K562 (cell line): ENCODE measurements around the gene VIPR1. TPM values are rescaled to one million over a fixed set of nuclear protein-coding genes. Genes with fewer than 3 reads are reported as not detected.
A peak's percentile ranks its signal among the peaks of the same experiment; 100 is the strongest.

ENCODE experiments used
- ATAC-seq: fragments of 200-7000 bp; cut with Tn5 transposase; 3 replicates; pipeline ENCODE4 v1.9.1; 2020; ENCODE audit warnings: moderate library complexity
- BruUV-seq: library from RNA; stranded (reverse); fragments of 400-500 nt; replicated peaks from 2 replicates; lab custom pipeline; 2021; lab: Mats Ljungman, UMichigan
- CTCF ChIA-PET: fragments of 300-600 bp; formaldehyde crosslinking; extraction: SDS; loops from one replicate; lab custom pipeline; 2021; ENCODE audit warnings: low intra/inter-chr PET ratio; lab: Yijun Ruan, JAX
- POLR2A ChIA-PET: fragments of 300-600, 350-650 bp; sonication (Branson Sonifier 250); formaldehyde crosslinking; extraction: SDS; loops from one replicate; lab custom pipeline; 2021; ENCODE audit warnings: antibody characterized with exemption, inconsistent platforms; lab: Yijun Ruan, JAX
- DNase-seq, 4 experiments: peaks; one replicate each; pipeline versions ENCODE4 v3.0.0 to v3.0.0-alpha.2; 2011 to 2018; ENCODE audit warnings: low spot score in 3 of 4, mixed read lengths in 3 of 4; ENCODE audit errors: extremely low read depth in 1 of 4
- FAIRE-seq: peaks from 2 replicates; lab custom pipeline; 2011; peaks lifted over from hg19 to GRCh38; lab: Jason Lieb, UNC
- H2AFZ ChIP-seq: 2 replicates; pipeline ENCODE4 v1.6.0; 2011; ENCODE audit warnings: low read depth, low read length, control low read depth, inconsistent platforms
- H3K27ac ChIP-seq: fragments of 200-600 bp; 3 replicates; pipeline ENCODE4 v1.8.0; 2011; ENCODE audit warnings: low read depth, mild to moderate bottlenecking, control low read depth, inconsistent platforms, low read length, moderate library complexity, mixed read lengths; ENCODE audit errors: extremely low read depth
- H3K27me3 ChIP-seq, 2 experiments: fragments of 300-600 bp in 1 of 2; 2 replicates in 1 of 2; 3 replicates in 1 of 2; pipeline versions ENCODE4 v1.6.0 to v1.8.0; 2011; ENCODE audit warnings: inconsistent platforms in 2 of 2, low read length in 2 of 2, mild to moderate bottlenecking in 1 of 2, mixed read lengths in 1 of 2, moderate library complexity in 1 of 2; ENCODE audit not compliant: control insufficient read depth in 2 of 2, insufficient read depth in 2 of 2
- H3K36me3 ChIP-seq: fragments of 300-600 bp; 3 replicates; pipeline ENCODE4 v1.8.0; 2011; ENCODE audit warnings: mild to moderate bottlenecking, low read length, inconsistent platforms; ENCODE audit not compliant: control insufficient read depth, insufficient read depth
- H3K4me1 ChIP-seq, 2 experiments: fragments of 200-600 bp in 1 of 2; replicated peaks in 1 of 2; 2 replicates in 1 of 2; 3 replicates in 1 of 2; pipeline versions ENCODE4 v1.5.1 to v1.8.0; 2011; ENCODE audit warnings: inconsistent platforms in 2 of 2, low read length in 2 of 2, mild to moderate bottlenecking in 1 of 2, mixed read lengths in 1 of 2, moderate library complexity in 1 of 2; ENCODE audit not compliant: control insufficient read depth in 2 of 2, insufficient read depth in 2 of 2
- H3K4me2 ChIP-seq: 2 replicates; pipeline ENCODE4 v1.6.1; 2011; ENCODE audit warnings: low read length, control low read depth, inconsistent platforms, mixed read lengths; ENCODE audit not compliant: insufficient read depth
- H3K4me3 ChIP-seq: fragments of 200-600 bp; sonication (generic), shearing (Covaris generic); 2 replicates; pipeline ENCODE4 v1.5.1; 2016; ENCODE audit warnings: control low read depth, inconsistent platforms
- H3K79me2 ChIP-seq: fragments of 200-600 bp; 3 replicates; pipeline ENCODE4 v1.8.0; 2011; ENCODE audit warnings: low read length, inconsistent platforms; ENCODE audit not compliant: control insufficient read depth, insufficient read depth
- H3K9ac ChIP-seq, 2 experiments: 2 replicates each; pipeline versions ENCODE4 v1.6.0 to v1.6.1; 2011; ENCODE audit warnings: low read depth in 2 of 2, low read length in 2 of 2, control low read depth in 1 of 2, inconsistent platforms in 1 of 2, mild to moderate bottlenecking in 1 of 2, mixed read lengths in 1 of 2; ENCODE audit not compliant: insufficient read depth in 1 of 2
- H3K9me1 ChIP-seq: one replicate; pipeline ENCODE4 v1.6.0; 2011; ENCODE audit warnings: inconsistent platforms, mild to moderate bottlenecking, low read length, moderate library complexity; ENCODE audit not compliant: control insufficient read depth, insufficient read depth
- H3K9me3 ChIP-seq: replicated peaks from 2 replicates; pipeline ENCODE4 v1.5.1; 2011; ENCODE audit warnings: low read depth, low read length, inconsistent platforms; ENCODE audit not compliant: control insufficient read depth, insufficient read depth
- H4K20me1 ChIP-seq: replicated peaks from 2 replicates; pipeline ENCODE4 v1.6.1; 2011; ENCODE audit warnings: low read length, inconsistent platforms, mixed read lengths; ENCODE audit not compliant: control insufficient read depth, insufficient read depth
- C11orf30 ChIP-seq: fragments of 450-650 bp; IDR thresholded peaks from 2 replicates; pipeline ENCODE4 v1.6.1; 2016; ENCODE audit warnings: low read depth, mild to moderate bottlenecking
- JUND ChIP-seq, 2 experiments: IDR thresholded peaks; 2 replicates in 1 of 2; 3 replicates in 1 of 2; pipeline ENCODE4 v1.6.1; 2011; ENCODE audit warnings: borderline replicate concordance in 2 of 2, low read depth in 2 of 2, low read length in 2 of 2, improper control_type of control experiment in 1 of 2, missing biosample characterization in 1 of 2, missing genetic modification characterization in 1 of 2, missing genetic modification reagents in 1 of 2
- MAFF ChIP-seq: IDR thresholded peaks from 2 replicates; pipeline ENCODE4 v1.6.1; 2012; ENCODE audit warnings: low read length, improper control_type of control experiment
- MAFG ChIP-seq: fragments of 450-650 bp; conservative IDR thresholded peaks from 2 replicates; pipeline ENCODE4 v1.6.1; 2016; ENCODE audit warnings: missing genetic modification characterization, missing compliant biosample characterization
- MAFK ChIP-seq: IDR thresholded peaks from 2 replicates; pipeline ENCODE4 v1.6.1; 2011; ENCODE audit warnings: low read length, improper control_type of control experiment
- MCM5 ChIP-seq: fragments of 450-650 bp; IDR thresholded peaks from 2 replicates; pipeline ENCODE4 v1.6.1; 2016; ENCODE audit warnings: low read depth
- MTA2 ChIP-seq: fragments of 450-650 bp; IDR thresholded peaks from 2 replicates; pipeline ENCODE4 v1.6.1; 2016; ENCODE audit warnings: low read depth
- POLR2AphosphoS2 ChIP-seq: IDR thresholded peaks from 2 replicates; pipeline ENCODE4 v1.6.1; 2012; ENCODE audit warnings: low read length, improper control_type of control experiment
- SMARCC2 ChIP-seq: fragments of 450-650 bp; IDR thresholded peaks from 2 replicates; pipeline ENCODE4 v1.6.1; 2017; ENCODE audit warnings: antibody characterized with exemption, moderate library complexity, mild to moderate bottlenecking, low read depth
- TCF3 ChIP-seq: sonication (generic); formaldehyde crosslinking; IDR thresholded peaks from 2 replicates; pipeline ENCODE4 v1.4.0; 2020; ENCODE audit warnings: mild to moderate bottlenecking, missing genetic modification reagents
- ZBTB9 ChIP-seq: fragments of 450-650 bp; formaldehyde crosslinking; IDR thresholded peaks from 2 replicates; pipeline ENCODE4 v1.4.0; 2020; ENCODE audit warnings: mild to moderate bottlenecking, moderate library complexity
- ZNF316 ChIP-seq: fragments of 450-650 bp; IDR thresholded peaks from 2 replicates; pipeline ENCODE4 v1.6.1; 2016
- ZNF347 ChIP-seq: fragments of 450-650 bp; formaldehyde crosslinking; IDR thresholded peaks from 2 replicates; pipeline ENCODE4 v1.4.0; 2020; ENCODE audit warnings: low read depth, mild to moderate bottlenecking, moderate library complexity
- WGBS: fragments of 100-300 bp; shearing (Covaris generic); methylation state at CpG from one replicate; pipeline ENCODE4 v1.1.6; 2016; ENCODE audit warnings: low coverage, mixed read lengths; ENCODE audit not compliant: insufficient coverage; ENCODE audit errors: missing lambda C conversion rate; 5-methylcytosine and 5-hydroxymethylcytosine counted together
- in situ Hi-C: fragments of 300-500 bp; cut with MboI; formaldehyde crosslinking; loops from 4 replicates; pipeline ENCODE4 v1.15.0; 2018; ENCODE audit warnings: inconsistent platforms, mixed read lengths
- intact Hi-C: fragments of 100-400 bp; cut with micrococcal nuclease; formaldehyde crosslinking; loops from 2 replicates; pipeline ENCODE4 v1.14.2; 2022
- polyA plus RNA-seq, 8 experiments: library from polyadenylated mRNA; depleted of rRNA in 4 of 8; stranded (reverse) in 5 of 8; unstranded in 3 of 8; fragments of >200 nt; fragmentation: Nextera tagmentation in 2 of 8; fragmentation: Illumina TruSeq in 1 of 8; extraction: Ambion mirVana in 2 of 8; extraction: Trizol in 1 of 8; gene quantifications; 2 replicates each; pipeline versions ENCODE4 v1.2.1 to v1.2.3, GENCODE V29; 2011 to 2014; ENCODE audit warnings: inconsistent platforms in 1 of 8, missing spikeins in 1 of 8
- total RNA-seq, 7 experiments: library from RNA; depleted of rRNA in 6 of 7; stranded (reverse); fragments of >200 nt in 6 of 7; fragmentation: Illumina TruSeq in 2 of 7; extraction: Trizol in 2 of 7; gene quantifications; 2 replicates each; pipeline versions ENCODE4 v1.2.1 to v1.2.3, GENCODE V29; 2011 to 2021; ENCODE audit warnings: low replicate concordance in 1 of 7
- TF ChIP-seq, protein P1 (sequence below): fragments of 450-650 bp; IDR thresholded peaks from 2 replicates; pipeline ENCODE4 v1.6.1; 2017; ENCODE audit warnings: antibody characterized with exemption

VIPR1 gene
- total and polyA plus RNA-seq, 9 of the 15 experiments (the other 6 are each of a cell fraction or from before 2014, with no cell fraction given), result 0.04 to 0.38 (median 0.12) TPM; not detected in 3

DNA sequence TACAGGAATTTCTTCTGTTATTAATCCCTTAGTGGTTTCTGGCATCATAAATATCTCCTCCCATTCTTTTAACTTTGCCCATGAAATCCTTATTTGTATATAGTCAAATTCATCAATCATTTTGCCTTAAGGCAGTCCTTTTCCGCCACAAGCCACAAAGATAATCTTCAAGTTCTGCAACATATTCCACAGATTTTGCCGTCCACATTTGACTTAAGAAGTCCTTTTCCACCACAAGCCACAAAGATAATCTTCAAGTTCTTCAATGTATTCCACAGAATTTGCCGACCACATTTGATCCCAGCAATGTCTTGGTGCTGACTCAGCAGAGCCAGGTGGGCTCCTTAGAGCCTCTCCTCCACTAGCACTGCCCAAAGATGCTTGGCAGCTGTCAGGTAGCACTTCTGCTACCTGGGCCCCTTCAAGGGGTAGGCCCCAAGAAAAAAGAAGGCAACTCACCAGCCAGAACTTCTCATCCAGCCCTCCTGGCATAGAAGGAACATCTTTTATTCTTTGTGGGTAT is 44.3 kb downstream of the VIPR1 start:
- intact Hi-C loops, result loop anchor here (5.0 kb wide), 1 partner anchor 314 kb away; no protein-coding TSS in a partner anchor

GRCh38 chr3:42547401-42547945 is 45.0 kb downstream of the VIPR1 start:
- ChIA-PET POLR2A (interaction anchor here (0.5 kb wide), 1 partner anchor 59 kb away, joined by 3 read pairs; no protein-coding TSS in a partner anchor), CTCF (interaction anchor here (0.5 to 1.5 kb wide), 6 partner anchors 29 to 339 kb away, joined by 3 to 6 read pairs (median 4); no protein-coding TSS in a partner anchor)
- WGBS, result 28% methylated on average over 7 of the region's 7 CpGs
- no TSS peak for BruUV-seq
- in situ Hi-C loops (no loop called here), intact Hi-C loops (loop anchor here (5.0 kb wide), 1 partner anchor 315 kb away; no protein-coding TSS in a partner anchor)
- no peak overlapping the region for H3K9ac ChIP-seq
- H4K20me1 ChIP-seq, result peaks cover 14% of the 10 kb centered on the region
- H3K4me2 ChIP-seq, result peak overlapping the region; percentile 19; the same call in 1 of the 2 replicates
- peaks cover 32% of the 10 kb centered on the region for H3K36me3 ChIP-seq
- no peaks in the 10 kb centered on the region for H3K79me2 ChIP-seq
- H3K9me3 ChIP-seq, result no peaks in the 10 kb centered on the region
- H2AFZ ChIP-seq, result no peak overlapping the region
- H3K4me1 ChIP-seq, result no peaks in the 10 kb centered on the region
- H3K27me3 ChIP-seq, result peaks cover 0 to 12% of the 10 kb centered on the region in 2 experiments; a peak in 1 of 5 replicates
- H3K9me1 ChIP-seq, result no peaks in the 10 kb centered on the region
- no peak overlapping the region for H3K4me3 ChIP-seq
- peak; percentile 94 for ATAC-seq
- DNase-seq, result peak; percentile 81 to 84 (median 82)
- no peak overlapping the region for H3K27ac ChIP-seq
- peak; percentile 91 for FAIRE-seq
- TF ChIP-seq TCF3 (CRISPR knock-in tag) (0 out of 2 replicates have a peak, but pooled peaks have one; percentile 16), ZNF347 (no peak), JUND (IDR thresholded peaks at IDR 0.05; ENCODE audit: borderline replicate concordance, low read depth, low read length) (peak; percentile 42; the same call in 1 of the 2 replicates), JUND (tag; IDR thresholded peaks at IDR 0.05; ENCODE audit: borderline replicate concordance, low read depth, low read length) (no peak), ZBTB9 (CRISPR knock-in tag) (no peak), SMARCC2 (no peak), POLR2AphosphoS2 (peak; percentile 84; the same call in 1 of the 2 replicates), MTA2 (no peak)
- TF ChIP-seq, protein P1, sequence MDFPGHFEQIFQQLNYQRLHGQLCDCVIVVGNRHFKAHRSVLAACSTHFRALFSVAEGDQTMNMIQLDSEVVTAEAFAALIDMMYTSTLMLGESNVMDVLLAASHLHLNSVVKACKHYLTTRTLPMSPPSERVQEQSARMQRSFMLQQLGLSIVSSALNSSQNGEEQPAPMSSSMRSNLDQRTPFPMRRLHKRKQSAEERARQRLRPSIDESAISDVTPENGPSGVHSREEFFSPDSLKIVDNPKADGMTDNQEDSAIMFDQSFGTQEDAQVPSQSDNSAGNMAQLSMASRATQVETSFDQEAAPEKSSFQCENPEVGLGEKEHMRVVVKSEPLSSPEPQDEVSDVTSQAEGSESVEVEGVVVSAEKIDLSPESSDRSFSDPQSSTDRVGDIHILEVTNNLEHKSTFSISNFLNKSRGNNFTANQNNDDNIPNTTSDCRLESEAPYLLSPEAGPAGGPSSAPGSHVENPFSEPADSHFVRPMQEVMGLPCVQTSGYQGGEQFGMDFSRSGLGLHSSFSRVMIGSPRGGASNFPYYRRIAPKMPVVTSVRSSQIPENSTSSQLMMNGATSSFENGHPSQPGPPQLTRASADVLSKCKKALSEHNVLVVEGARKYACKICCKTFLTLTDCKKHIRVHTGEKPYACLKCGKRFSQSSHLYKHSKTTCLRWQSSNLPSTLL, result no peak

More for the DNA sequence above, 44.3 kb downstream of the VIPR1 start:
- BruUV-seq, result no TSS peak
- ChIA-PET POLR2A (no interaction called here), CTCF (interaction anchor here (0.5 to 1.5 kb wide), 4 partner anchors 28 to 338 kb away, joined by 3 to 6 read pairs (median 4); no protein-coding TSS in a partner anchor)
- Histone ChIP-seq H3K27ac (no peak overlapping the region), H3K36me3 (peaks cover 26% of the 10 kb centered on the region; the same call in 2 of the 3 replicates), H3K4me3 (no peak overlapping the region), H3K79me2 (no peaks in the 10 kb centered on the region), H3K4me1 (no peaks in the 10 kb centered on the region), H3K4me2 (no peak overlapping the region), H3K27me3 (peaks cover 0 to 12% of the 10 kb centered on the region in 2 experiments; a peak in 2 of 5 replicates), H4K20me1 (peaks cover 14% of the 10 kb centered on the region), H3K9ac (no peak overlapping the region), H3K9me3 (no peaks in the 10 kb centered on the region), H2AFZ (no peak overlapping the region), H3K9me1 (no peaks in the 10 kb centered on the region)
- DNase-seq (no peak), FAIRE-seq (no peak), ATAC-seq (no peak)
- TF ChIP-seq MCM5, result no peak
- peak; percentile 76 for TF ChIP-seq MAFG (tag)
- peak; percentile 82 for TF ChIP-seq C11orf30
- peak; percentile 68 for TF ChIP-seq MAFF
- TF ChIP-seq MAFK, result peak; percentile 63; the same call in 1 of the 2 replicates
- TF ChIP-seq ZNF316, result peak; percentile 83
- WGBS, result 53% methylated on average over 3 of the region's 3 CpGs
- in situ Hi-C loops, result no loop called here
